Adrenal gland (tissue), 12 donors: ENCODE data around the gene MEIOSIN. TPM values are rescaled to one million over a fixed set of nuclear protein-coding genes. Genes with fewer than 3 reads are reported as not detected.

Experiments
- DNase-seq, 7 donors: peaks; one replicate each; pipeline ENCODE4 v3.0.0-alpha.2; 2019 to 2020
- H3K27ac ChIP-seq, 5 donors: fragments of 200-600 bp; sonication (generic) in 4 of 5; 1 replicate in 3 of 5; 2 replicates in 2 of 5; pipeline versions ENCODE4 v1.5.1 to v1.8.0; 2016 to 2020; ENCODE audit warnings: mild to moderate bottlenecking in 1 of 5
- H3K27me3 ChIP-seq: fragments of 200-600 bp; 2 replicates; pipeline ENCODE4 v1.8.0; 2021
- H3K36me3 ChIP-seq, 2 donors: fragments of 200-600 bp; replicated peaks in 1 of 2; 1 replicate in 1 of 2; 2 replicates in 1 of 2; pipeline versions ENCODE4 v1.5.1 to v1.8.0; 2018 to 2022
- H3K4me1 ChIP-seq, 2 donors: fragments of 200-600 bp; replicated peaks in 1 of 2; 1 replicate in 1 of 2; 2 replicates in 1 of 2; pipeline versions ENCODE4 v1.5.1 to v1.8.0; 2018 to 2021
- H3K4me3 ChIP-seq, 4 donors: fragments of 200-600 bp; sonication (generic) in 3 of 4; one replicate each; pipeline ENCODE4 v1.5.1; 2016 to 2018
- H3K9me3 ChIP-seq, 3 donors: fragments of 200-600 bp; sonication (generic) in 1 of 3; replicated peaks in 1 of 3; 1 replicate in 2 of 3; 2 replicates in 1 of 3; pipeline versions ENCODE4 v1.5.1 to v1.8.0; 2016 to 2021
- CTCF ChIP-seq, 6 experiments: fragments of 450-650 bp in 4 of 6; fragments of 200-600 bp in 2 of 6; sonication (generic) in 1 of 6; IDR thresholded peaks; 1 replicate in 5 of 6; 2 replicates in 1 of 6; pipeline versions ENCODE4 v1.5.1 to v1.8.0; 2016 to 2021; ENCODE audit warnings: antibody characterized with exemption in 6 of 6, mild to moderate bottlenecking in 2 of 6, moderate library complexity in 1 of 6
- POLR2A ChIP-seq, 2 donors: fragments of 450-650 bp; IDR thresholded peaks; one replicate each; pipeline ENCODE4 v1.6.1; 2017; ENCODE audit warnings: antibody characterized with exemption in 2 of 2, mild to moderate bottlenecking in 2 of 2, moderate library complexity in 1 of 2
- WGBS, 4 donors: extraction: QIAGEN DNeasy Blood & Tissue Kit in 2 of 4; methylation state at CpG; one replicate each; pipeline versions ENCODE4 v1.1.5 to v1.1.7; 2013 to 2017; 5-methylcytosine and 5-hydroxymethylcytosine counted together
- intact Hi-C, 2 donors: fragments of 100-400 bp; cut with DNase I; formaldehyde crosslinking; loops; one replicate each; pipeline versions ENCODE4 v1.14.1 to v1.15.0; 2022 to 2023
- polyA plus RNA-seq, 3 donors: library from polyadenylated mRNA; stranded (reverse); fragments of 200-250 nt in 2 of 3; fragments of 350-450 nt in 1 of 3; fragmentation: Illumina TruSeq in 1 of 3; extraction: RNeasy Lipid Tissue Mini Kit (QIAGEN cat#74804) in 1 of 3; gene quantifications; one replicate each; pipeline ENCODE4 v1.2.3, GENCODE V29; 2013 to 2014
- total RNA-seq, 9 donors: library from RNA; depleted of rRNA in 4 of 9; stranded (reverse); fragments of >200 nt in 4 of 9; fragments of 120-200 nt in 1 of 9; fragmentation: NEBNext Ultra II Directional in 1 of 9; extraction: Animal tissue kit (Norgen Biotek cat#: 25700) in 1 of 9; gene quantifications; one replicate each; pipeline versions ENCODE4 v1.1.0 to v1.2.4, GENCODE V29; 2013 to 2023
- donor health status: healthy with polysubstance abuse.
- donor health status: Bipolar disorder and iron deficiency.
- donor health status: DM: yes; HTN: yes; CAD: no.
- donor health status: DM: no; HTN: no; CAD: no.
- donor health status: DM: no; HTN: no; CAD: no.
- donor health status: DM: yes; HTN: yes; CAD: no.

MEIOSIN gene
- total and polyA plus RNA-seq, 12 donors: 0.03 to 0.06 (median 0.05) TPM; not detected in 9

GRCh38 chr19:45765702-45766295 is 32.6 kb downstream of the MEIOSIN start:
- WGBS, 4 donors: 71 to 83% (median 76%) methylated on average over 17 to 23 of the region's 23 CpGs
- peak in 5 of 7 donors; percentile 41 to 57 (median 56) for DNase-seq
- intact Hi-C loops: loop anchor here in 1 of 2 donors (5.0 kb wide), 1 partner anchor 53 kb away; no protein-coding TSS in a partner anchor
- peak overlapping the region in 2 of 5 donors; percentile 92 to 94 for H3K27ac ChIP-seq
- H3K27me3 ChIP-seq: no peaks in the 10 kb centered on the region
- no peaks in the 10 kb centered on the region for H3K36me3 ChIP-seq
- H3K9me3 ChIP-seq: no peaks in the 10 kb centered on the region
- peaks cover 7 to 20% of the 10 kb centered on the region in 2 donors for H3K4me1 ChIP-seq
- TF ChIP-seq POLR2A (IDR thresholded peaks at IDR 0.05) (no peak), CTCF (IDR thresholded peaks at IDR 0.05) (no peak)
- H3K4me3 ChIP-seq: no peak overlapping the region

GRCh38 chr19:45766296-45766868 is 33.1 kb downstream of the MEIOSIN start:
- 62 to 80% (median 68%) methylated on average over 1 to 17 of the region's 17 CpGs for WGBS, 4 donors
- intact Hi-C loops: loop anchor here in 1 of 2 donors (5.0 kb wide), 1 partner anchor 54 kb away; no protein-coding TSS in a partner anchor

GRCh38 chr19:45766869-45767346 is 33.7 kb downstream of the MEIOSIN start:
- 4 to 62% (median 20%) methylated on average over 4 to 24 of the region's 24 CpGs for WGBS, 4 donors
- Histone ChIP-seq H3K4me3 (peak overlapping the region in 2 of 4 donors; percentile 76 to 86), H3K4me1 (peaks cover 7 to 24% of the 10 kb centered on the region in 2 donors), H3K27ac (peak overlapping the region; percentile 92 to 98 (median 94)), H3K36me3 (peaks cover 0 to 8% of the 10 kb centered on the region in 2 donors), H3K9me3 (no peaks in the 10 kb centered on the region), H3K27me3 (no peaks in the 10 kb centered on the region)
- TF ChIP-seq POLR2A (IDR thresholded peaks at IDR 0.05): no peak
- no peak for TF ChIP-seq CTCF (IDR thresholded peaks at IDR 0.05)
- intact Hi-C loops: loop anchor here in 1 of 2 donors (5.0 kb wide), 1 partner anchor 55 kb away; no protein-coding TSS in a partner anchor
- peak in 6 of 7 donors; percentile 52 to 74 (median 58) for DNase-seq

More at GRCh38 chr19:45766296-45766868, 33.1 kb downstream of the MEIOSIN start:
- H3K4me3 ChIP-seq: peak overlapping the region in 2 of 4 donors; percentile 76 to 86
- H3K27me3 ChIP-seq: no peaks in the 10 kb centered on the region
- H3K27ac ChIP-seq: peak overlapping the region; percentile 92 to 98 (median 94)
- peaks cover 7 to 24% of the 10 kb centered on the region in 2 donors for H3K4me1 ChIP-seq
- H3K9me3 ChIP-seq: no peaks in the 10 kb centered on the region
- H3K36me3 ChIP-seq: peaks cover 0 to 6% of the 10 kb centered on the region in 2 donors
- peak in 1 of 2 donors; percentile 8 for TF ChIP-seq POLR2A (IDR thresholded peaks at IDR 0.05)
- no peak for TF ChIP-seq CTCF (IDR thresholded peaks at IDR 0.05)
- peak in 1 of 7 donors; percentile 46 for DNase-seq

GRCh38 chr19:45767410-45767880 is 34.2 kb downstream of the MEIOSIN start:
- H3K36me3 ChIP-seq: peaks cover 0 to 8% of the 10 kb centered on the region in 2 donors
- peak overlapping the region in 3 of 4 donors; percentile 28 to 86 (median 76) for H3K4me3 ChIP-seq
- no peaks in the 10 kb centered on the region for H3K27me3 ChIP-seq
- no peaks in the 10 kb centered on the region for H3K9me3 ChIP-seq
- intact Hi-C loops: loop anchor here in 1 of 2 donors (5.0 kb wide), 1 partner anchor 55 kb away; no protein-coding TSS in a partner anchor
- peak overlapping the region; percentile 92 to 98 (median 94) for H3K27ac ChIP-seq
- 13 to 27% (median 15%) methylated on average over 13 to 31 of the region's 31 CpGs for WGBS, 4 donors
- no peak for TF ChIP-seq CTCF (IDR thresholded peaks at IDR 0.05)
- peak; percentile 20 to 85 for TF ChIP-seq POLR2A (IDR thresholded peaks at IDR 0.05)
- peak; percentile 82 to 91 (median 89) for DNase-seq
- peaks cover 7 to 24% of the 10 kb centered on the region in 2 donors for H3K4me1 ChIP-seq
